Adipocyte (in vitro differentiated cells): ENCODE results near the gene INSIG1.

Experiments used
- DNase-seq: peaks from one replicate; pipeline ENCODE4 v3.0.0-alpha.2; 2015; ENCODE audit warnings: low read depth
- H3K27me3 ChIP-seq: replicated peaks from 2 replicates; pipeline ENCODE4 v1.7.0; 2013; ENCODE audit warnings: mild to moderate bottlenecking, low read length, moderate library complexity; ENCODE audit not compliant: control insufficient read depth, insufficient read depth
- H3K36me3 ChIP-seq: 2 replicates; pipeline ENCODE4 v1.7.0; 2013; ENCODE audit warnings: low read length, mild to moderate bottlenecking, moderate library complexity; ENCODE audit not compliant: control insufficient read depth, insufficient read depth, severe bottlenecking
- H3K4me1 ChIP-seq: 2 replicates; pipeline ENCODE4 v1.7.0; 2013; ENCODE audit warnings: mild to moderate bottlenecking, low read length, moderate library complexity; ENCODE audit not compliant: control insufficient read depth, insufficient read depth
- H3K4me3 ChIP-seq: 2 replicates; pipeline ENCODE4 v1.7.0; 2013; ENCODE audit warnings: mild to moderate bottlenecking, low read length, moderate library complexity
- H3K9ac ChIP-seq: 2 replicates; pipeline ENCODE4 v1.7.0; 2013; ENCODE audit warnings: mild to moderate bottlenecking, low read length, moderate library complexity
- H3K9me3 ChIP-seq: 2 replicates; pipeline ENCODE4 v1.7.0; 2013; ENCODE audit warnings: mild to moderate bottlenecking, low read length, moderate library complexity; ENCODE audit not compliant: control insufficient read depth

Gene INSIG1

GRCh38 chr7:155323001-155323638 is 25.4 kb downstream of the INSIG1 start:
- peaks cover 18% of the 10 kb centered on the region for H3K27me3 ChIP-seq
- no peak for DNase-seq
- H3K4me1 ChIP-seq, result no peaks in the 10 kb centered on the region
- H3K9ac ChIP-seq, result no peak overlapping the region
- H3K36me3 ChIP-seq, result no peaks in the 10 kb centered on the region
- H3K9me3 ChIP-seq, result peaks cover 5% of the 10 kb centered on the region
- H3K4me3 ChIP-seq, result no peak overlapping the region

GRCh38 chr7:155324012-155324917 is 26.6 kb downstream of the INSIG1 start:
- DNase-seq, result no peak
- no peaks in the 10 kb centered on the region for H3K4me1 ChIP-seq

GRCh38 chr7:155324918-155325235 is 27.2 kb downstream of the INSIG1 start:
- DNase-seq, result no peak
- H3K4me3 ChIP-seq, result no peak overlapping the region

More at GRCh38 chr7:155324012-155324917, 26.6 kb downstream of the INSIG1 start:
- no peak overlapping the region for H3K4me3 ChIP-seq
- no peak overlapping the region for H3K9ac ChIP-seq
- H3K9me3 ChIP-seq, result peaks cover 5% of the 10 kb centered on the region
- no peaks in the 10 kb centered on the region for H3K36me3 ChIP-seq
- peaks cover 18% of the 10 kb centered on the region for H3K27me3 ChIP-seq

DNA sequence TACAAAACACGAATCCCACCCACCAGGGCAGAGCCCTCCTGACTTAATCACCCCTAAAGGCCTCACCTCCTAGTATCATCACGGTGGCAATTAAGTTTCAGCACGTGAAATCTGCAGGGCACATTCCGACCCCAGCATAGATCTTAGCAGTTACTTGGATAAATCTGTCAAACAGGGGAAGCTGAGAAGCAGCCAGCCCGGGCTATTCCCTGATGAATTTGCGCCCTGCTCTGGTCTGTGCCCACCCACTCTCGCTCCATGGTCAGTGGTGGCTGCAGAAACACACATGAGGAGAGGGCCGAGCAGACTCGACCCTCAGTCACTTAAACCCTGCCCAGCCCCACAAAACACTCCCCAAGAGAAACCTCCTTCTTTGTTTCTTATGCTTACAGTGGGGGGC is 28.7 kb downstream of the INSIG1 start:
- no peak for DNase-seq
- H3K27me3 ChIP-seq, result peaks cover 32% of the 10 kb centered on the region
- no peak overlapping the region for H3K9ac ChIP-seq
- no peaks in the 10 kb centered on the region for H3K36me3 ChIP-seq
- no peaks in the 10 kb centered on the region for H3K4me1 ChIP-seq
- H3K9me3 ChIP-seq, result peaks cover 5% of the 10 kb centered on the region
- no peak overlapping the region for H3K4me3 ChIP-seq

More at GRCh38 chr7:155324918-155325235, 27.2 kb downstream of the INSIG1 start:
- Histone ChIP-seq H3K36me3 (no peaks in the 10 kb centered on the region), H3K27me3 (peaks cover 20% of the 10 kb centered on the region), H3K9ac (no peak overlapping the region), H3K9me3 (peaks cover 5% of the 10 kb centered on the region), H3K4me1 (no peaks in the 10 kb centered on the region)

- H3K27me3 ChIP-seq, result peaks cover 41% of the 10 kb centered on the region
- DNase-seq, result no peak
- no peaks in the 10 kb centered on the region for H3K36me3 ChIP-seq
- peaks cover 5% of the 10 kb centered on the region for H3K9me3 ChIP-seq
- no peak overlapping the region for H3K9ac ChIP-seq
- no peaks in the 10 kb centered on the region for H3K4me1 ChIP-seq
- no peak overlapping the region for H3K4me3 ChIP-seq
Observed at GRCh38 chr7:155327590-155328320, 30.1 kb downstream of the INSIG1 start.

GRCh38 chr7:155329225-155329624 is 31.5 kb downstream of the INSIG1 start:
- Histone ChIP-seq H3K27me3 (peaks cover 55% of the 10 kb centered on the region), H3K9me3 (peaks cover 9% of the 10 kb centered on the region), H3K9ac (no peak overlapping the region), H3K4me3 (no peak overlapping the region), H3K36me3 (no peaks in the 10 kb centered on the region), H3K4me1 (no peaks in the 10 kb centered on the region)
- DNase-seq, result no peak

DNA sequence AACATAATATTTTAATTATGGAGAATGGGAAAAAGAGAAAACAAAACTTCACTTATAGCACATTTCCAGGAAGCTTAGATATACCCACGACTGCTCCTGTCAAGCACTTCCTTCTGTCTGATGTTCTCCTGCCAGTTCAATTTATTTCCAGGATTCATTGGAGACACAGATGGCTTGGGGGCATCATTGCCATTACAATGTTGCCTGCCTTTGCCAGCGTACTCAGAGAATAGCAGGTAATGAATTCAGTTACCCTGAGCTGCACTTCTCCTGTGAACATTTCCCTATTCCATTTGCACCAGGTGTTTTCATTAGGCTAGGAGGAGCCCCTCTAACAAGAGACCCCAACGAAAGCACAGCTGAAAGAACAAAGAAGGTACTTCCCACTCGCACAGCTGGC is 33.7 kb downstream of the INSIG1 start:
- no peak for DNase-seq
- no peak overlapping the region for H3K9ac ChIP-seq
- peaks cover 9% of the 10 kb centered on the region for H3K9me3 ChIP-seq
- no peaks in the 10 kb centered on the region for H3K36me3 ChIP-seq
- no peaks in the 10 kb centered on the region for H3K4me1 ChIP-seq
- peaks cover 55% of the 10 kb centered on the region for H3K27me3 ChIP-seq
- no peak overlapping the region for H3K4me3 ChIP-seq

DNA sequence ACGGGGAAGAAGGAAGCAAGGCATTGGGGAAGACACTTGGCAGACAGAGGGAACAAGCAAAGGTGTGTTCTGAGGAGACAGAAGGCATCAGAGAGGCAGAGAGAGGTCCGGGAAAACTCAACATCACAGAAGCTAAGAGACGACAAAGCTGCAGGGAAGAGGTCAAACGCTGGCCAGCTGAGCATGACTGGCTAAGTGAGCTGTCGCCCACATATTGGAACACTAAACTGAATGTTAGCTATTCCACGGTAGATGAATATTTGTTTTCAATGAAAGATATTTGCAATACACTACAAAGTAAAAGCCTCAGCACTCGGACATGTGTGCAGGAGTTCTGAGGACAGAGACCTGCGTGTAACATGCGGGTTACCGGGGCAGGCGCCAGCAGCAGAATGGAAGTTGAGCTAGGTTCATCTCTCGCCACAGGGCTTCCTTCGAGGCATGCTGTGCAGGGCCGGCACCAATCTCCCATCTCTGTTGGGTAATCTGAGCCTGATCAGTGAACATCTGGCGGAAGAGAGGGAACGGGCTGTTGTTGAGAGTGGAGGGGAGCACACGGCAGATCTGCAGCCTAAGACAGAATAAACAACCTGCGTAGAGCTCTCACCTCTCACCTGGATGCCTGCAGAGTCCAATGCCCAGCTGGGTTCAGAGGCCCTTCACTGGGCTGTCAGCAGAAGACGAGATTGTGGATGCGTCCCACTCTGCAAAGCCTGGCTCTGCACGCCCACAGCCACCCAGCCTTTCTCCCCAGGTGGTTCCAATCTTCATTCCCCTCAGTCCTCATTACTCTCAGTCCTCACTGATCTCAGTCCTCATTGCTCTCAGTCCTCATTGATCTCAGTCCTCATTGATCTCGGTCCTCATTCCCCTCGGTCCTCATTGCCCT is 35.9 kb downstream of the INSIG1 start:
- DNase-seq, result no peak

DNA sequence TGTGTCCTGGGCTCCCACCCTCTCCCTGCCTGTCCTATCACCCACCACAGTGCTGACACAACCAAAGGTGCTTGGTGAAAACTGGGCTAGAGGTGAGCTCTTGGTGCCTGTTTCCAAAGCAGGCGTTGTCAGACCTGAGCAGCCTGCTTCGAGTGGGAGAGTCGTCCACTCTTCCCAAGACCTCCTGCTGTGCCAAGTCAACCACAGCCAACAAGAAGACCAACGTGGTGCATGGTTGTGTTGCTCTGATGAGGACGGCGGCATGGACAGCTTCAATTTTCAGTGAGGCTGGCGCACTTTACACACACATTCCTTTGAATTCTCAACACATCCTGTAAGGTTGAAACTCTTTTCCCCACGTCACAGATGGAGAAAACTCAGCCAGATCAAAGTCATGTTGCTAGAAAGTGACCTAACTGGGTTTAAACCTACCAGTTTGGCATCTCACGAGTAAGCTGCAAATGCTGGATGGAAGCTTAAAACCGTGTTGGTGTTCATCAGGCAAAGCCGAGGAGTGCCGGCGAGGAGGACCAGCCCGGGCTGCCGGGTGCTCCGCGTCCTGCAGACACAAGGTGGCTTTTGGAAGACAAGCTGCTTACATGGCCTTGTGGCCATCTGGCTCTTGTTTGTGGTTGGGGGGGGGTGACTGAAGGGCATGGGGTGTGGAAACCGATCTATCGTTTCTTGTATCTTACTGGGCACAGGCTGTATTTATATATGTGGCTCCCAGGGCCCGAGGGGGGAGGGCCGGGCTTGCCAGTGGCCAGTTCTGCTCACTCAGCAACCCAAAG is 39.3 kb downstream of the INSIG1 start:
- Histone ChIP-seq H3K9me3 (peaks cover 14% of the 10 kb centered on the region), H3K9ac (no peak overlapping the region), H3K36me3 (no peaks in the 10 kb centered on the region), H3K27me3 (peaks cover 58% of the 10 kb centered on the region), H3K4me1 (no peaks in the 10 kb centered on the region), H3K4me3 (no peak overlapping the region)
- no peak for DNase-seq

More for the DNA sequence above, 35.9 kb downstream of the INSIG1 start:
- H3K27me3 ChIP-seq, result peaks cover 61% of the 10 kb centered on the region
- no peak overlapping the region for H3K4me3 ChIP-seq
- H3K9me3 ChIP-seq, result peaks cover 9% of the 10 kb centered on the region
- H3K9ac ChIP-seq, result no peak overlapping the region
- H3K36me3 ChIP-seq, result no peaks in the 10 kb centered on the region
- no peaks in the 10 kb centered on the region for H3K4me1 ChIP-seq

DNA sequence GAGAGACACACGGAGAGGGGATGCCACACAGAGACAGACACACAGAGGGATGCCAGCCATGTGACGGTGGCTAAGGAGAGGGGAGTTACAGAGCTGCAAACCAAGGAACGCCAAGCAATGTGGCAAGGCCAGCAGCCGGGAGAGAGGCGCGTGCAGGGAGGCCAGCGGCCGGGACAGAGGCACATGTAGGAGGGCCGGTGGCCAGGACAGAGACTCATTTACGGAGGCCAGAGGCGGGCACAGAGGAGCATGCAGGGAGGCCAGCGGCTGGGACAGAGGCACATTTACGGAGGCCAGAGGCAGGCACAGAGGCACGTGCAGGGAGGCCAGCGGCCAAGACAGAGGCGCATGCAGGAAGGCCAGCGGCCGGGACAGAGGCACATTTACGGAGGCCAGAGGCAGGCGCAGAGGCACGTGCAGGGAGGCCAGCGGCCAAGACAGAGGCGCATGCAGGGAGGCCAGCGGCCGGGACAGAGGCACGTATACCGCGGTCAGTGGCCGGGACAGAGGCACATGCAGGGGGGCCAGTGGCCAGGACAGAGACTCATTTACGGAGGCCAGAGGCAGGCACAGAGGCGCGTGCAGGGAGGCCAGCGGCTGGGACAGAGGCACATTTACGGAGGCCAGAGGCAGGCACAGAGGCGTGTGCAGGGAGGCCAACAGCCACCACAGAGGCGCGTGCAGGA is 40.4 kb downstream of the INSIG1 start:
- H3K9ac ChIP-seq, result no peak overlapping the region
- no peak for DNase-seq
- H3K4me1 ChIP-seq, result no peaks in the 10 kb centered on the region
- H3K27me3 ChIP-seq, result peaks cover 56% of the 10 kb centered on the region
- H3K9me3 ChIP-seq, result peaks cover 13% of the 10 kb centered on the region
- H3K4me3 ChIP-seq, result no peak overlapping the region
- H3K36me3 ChIP-seq, result no peaks in the 10 kb centered on the region
